Stimulated activated CD4-positive, alpha-beta T cell treated with anti-CD3 and anti-CD28 coated beads, TNF-alpha, amount 100 ng/mL, for 48 hours (primary cell): ENCODE results near the gene RETN.

Experiments
- DNase-seq, 3 donors: peaks; one replicate each; pipeline ENCODE4 v3.0.0-alpha.2; 2020; ENCODE audit warnings: low read depth in 3 of 3

The RETN gene

GRCh38 chr19:7681340-7682174 lies 12.7 kb downstream of the RETN start:
- DNase-seq = peak; percentile 71 to 95 (median 82)

GRCh38 chr19:7682175-7682855 lies 13.5 kb downstream of the RETN start:
- DNase-seq = no peak

GRCh38 chr19:7685546-7686445 lies 16.9 kb downstream of the RETN start:
- no peak for DNase-seq

GRCh38 chr19:7687177-7687576 lies 18.3 kb downstream of the RETN start:
- no peak for DNase-seq

GRCh38 chr19:7689165-7689564 lies 20.3 kb downstream of the RETN start:
- no peak for DNase-seq

GRCh38 chr19:7690779-7691258 lies 22.0 kb downstream of the RETN start:
- DNase-seq = no peak

GRCh38 chr19:7691497-7691896 lies 22.6 kb downstream of the RETN start:
- DNase-seq = no peak

- no peak for DNase-seq
These were observed 23.7 kb downstream of the RETN start for GRCh38 chr19:7692417-7693088.

- no peak for DNase-seq
These were observed 25.6 kb downstream of the RETN start for GRCh38 chr19:7694499-7694898.

GRCh38 chr19:7697721-7698287 lies 29.0 kb downstream of the RETN start:
- no peak for DNase-seq

GRCh38 chr19:7698583-7698982 lies 29.7 kb downstream of the RETN start:
- DNase-seq = no peak

GRCh38 chr19:7699003-7699402 lies 30.2 kb downstream of the RETN start:
- DNase-seq = no peak

GRCh38 chr19:7699417-7700401 lies 30.9 kb downstream of the RETN start:
- DNase-seq = peak in 2 of 3 donors; percentile 38 to 54

GRCh38 chr19:7701049-7701653 lies 32.3 kb downstream of the RETN start:
- no peak for DNase-seq

GRCh38 chr19:7701654-7702457 lies 33.0 kb downstream of the RETN start, which contains the start of gene FCER2:
Gene FCER2, minus strand, starts transcription at chr19:7702131. Its CDS starts 2,371 bp downstream, at chr19:7699760.
- no peak for DNase-seq

- DNase-seq = no peak
These were observed 34.5 kb downstream of the RETN start for GRCh38 chr19:7703332-7703731.

- DNase-seq = no peak
These were observed 35.6 kb downstream of the RETN start for GRCh38 chr19:7704280-7705060.
